H1 (cell line): ENCODE data around the gene NID1. TPM values are rescaled to one million over a fixed set of nuclear protein-coding genes. Genes with fewer than 3 reads are reported as not detected.

ENCODE experiments used
- CTCF ChIA-PET: fragments of 300-600 bp; sonication (Branson Sonifier 250); formaldehyde crosslinking; loops from one replicate; lab custom pipeline; 2021; ENCODE audit not compliant: partially characterized antibody; lab: Charles Lee
- POLR2A ChIA-PET: fragments of 300-600 bp; sonication (Branson Sonifier 250); formaldehyde crosslinking; loops from one replicate; lab custom pipeline; 2021; ENCODE audit warnings: inconsistent platforms; ENCODE audit not compliant: partially characterized antibody; lab: Charles Lee
- DNase-seq, 2 experiments: peaks; one replicate each; pipeline versions ENCODE4 v3.0.0 to v3.0.0-alpha.2; 2010 to 2022; ENCODE audit warnings: low spot score in 2 of 2, low read depth in 1 of 2, mixed read lengths in 1 of 2
- FAIRE-seq: peaks from 2 replicates; lab custom pipeline; 2011; peaks lifted over from hg19 to GRCh38; lab: Jason Lieb, UNC
- H2AFZ ChIP-seq: 2 replicates; pipeline ENCODE4 v1.8.1; 2012; ENCODE audit warnings: low read length, inconsistent platforms
- H2AK5ac ChIP-seq: 2 replicates; pipeline ENCODE4 v1.6.1; 2013; ENCODE audit warnings: low read depth, low read length
- H2BK120ac ChIP-seq: replicated peaks from 2 replicates; pipeline ENCODE3; 2013; ENCODE audit warnings: low read depth, low read length, inconsistent platforms
- H2BK12ac ChIP-seq: 2 replicates; pipeline ENCODE4 v1.6.1; 2013; ENCODE audit warnings: low read depth, low read length
- H2BK15ac ChIP-seq: 2 replicates; pipeline ENCODE4 v1.6.1; 2013; ENCODE audit warnings: low read length
- H2BK20ac ChIP-seq: 2 replicates; pipeline ENCODE4 v1.6.1; 2013; ENCODE audit warnings: low read length
- H2BK5ac ChIP-seq: 2 replicates; pipeline ENCODE4 v1.6.1; 2013; ENCODE audit warnings: low read depth, low read length
- H3K14ac ChIP-seq: 2 replicates; pipeline ENCODE4 v1.6.1; 2013; ENCODE audit warnings: inconsistent platforms; ENCODE audit not compliant: insufficient read length
- H3K18ac ChIP-seq: 2 replicates; pipeline ENCODE4 v1.6.1; 2013; ENCODE audit warnings: low read length; ENCODE audit errors: extremely low read depth
- H3K23ac ChIP-seq: 2 replicates; pipeline ENCODE4 v1.6.1; 2013; ENCODE audit warnings: inconsistent platforms; ENCODE audit not compliant: insufficient read length
- H3K23me2 ChIP-seq: 2 replicates; pipeline ENCODE4 v1.6.1; 2013; ENCODE audit warnings: low read depth, low read length
- H3K27ac ChIP-seq: 2 replicates; pipeline ENCODE4 v1.6.1; 2011; ENCODE audit warnings: low read depth, low read length, inconsistent platforms
- H3K27me3 ChIP-seq, 4 experiments: replicated peaks in 1 of 4; 1 replicate in 1 of 4; 2 replicates in 3 of 4; pipeline versions ENCODE4 v1.6.1 to v1.8.1; 2011 to 2013; ENCODE audit warnings: low read length in 3 of 4, mild to moderate bottlenecking in 3 of 4, inconsistent platforms in 2 of 4, mixed read lengths in 2 of 4, moderate library complexity in 1 of 4; ENCODE audit not compliant: control insufficient read depth in 3 of 4, insufficient read depth in 3 of 4; ENCODE audit errors: extremely low read depth in 1 of 4
- H3K36me3 ChIP-seq, 4 experiments: 2 replicates each; pipeline versions ENCODE4 v1.6.1 to v1.8.1; 2011 to 2013; ENCODE audit warnings: mild to moderate bottlenecking in 4 of 4, low read length in 3 of 4, moderate library complexity in 2 of 4, control low read depth in 1 of 4, inconsistent platforms in 1 of 4; ENCODE audit not compliant: insufficient read depth in 4 of 4, control insufficient read depth in 2 of 4
- H3K4ac ChIP-seq: replicated peaks from 2 replicates; pipeline ENCODE3; 2013; ENCODE audit warnings: low read length, low read depth, mixed read lengths, inconsistent platforms; ENCODE audit not compliant: insufficient read length
- H3K4me1 ChIP-seq, 4 experiments: replicated peaks in 1 of 4; 1 replicate in 1 of 4; 2 replicates in 3 of 4; pipeline versions ENCODE4 v1.6.1 to v1.8.1; 2011 to 2013; ENCODE audit warnings: low read length in 3 of 4, inconsistent platforms in 2 of 4, mixed read lengths in 1 of 4; ENCODE audit not compliant: insufficient read depth in 4 of 4, control insufficient read depth in 3 of 4
- H3K4me2 ChIP-seq, 2 experiments: 2 replicates each; pipeline versions ENCODE4 v1.6.1 to v1.8.1; 2011 to 2013; ENCODE audit warnings: low read depth in 2 of 2, low read length in 2 of 2, control low read depth in 1 of 2, inconsistent platforms in 1 of 2, mild to moderate bottlenecking in 1 of 2; ENCODE audit not compliant: insufficient read depth in 1 of 2
- H3K4me3 ChIP-seq, 4 experiments: fragments of 200-600, 300-600 bp in 1 of 4; sonication (generic), shearing (Covaris generic), sonication (Bioruptor Twin) in 1 of 4; 2 replicates each; pipeline versions ENCODE4 v1.5.1 to v1.8.1; 2011 to 2016; ENCODE audit warnings: low read length in 4 of 4, low read depth in 3 of 4, control low read depth in 2 of 4, inconsistent platforms in 2 of 4, mild to moderate bottlenecking in 2 of 4, mixed read lengths in 1 of 4, moderate library complexity in 1 of 4; ENCODE audit not compliant: insufficient read depth in 2 of 4; ENCODE audit errors: extremely low read depth in 1 of 4
- H3K56ac ChIP-seq: replicated peaks from 2 replicates; pipeline ENCODE3; 2013; ENCODE audit warnings: low read depth, mild to moderate bottlenecking, mixed read lengths, low read length, inconsistent platforms; ENCODE audit not compliant: insufficient read length
- H3K79me1 ChIP-seq: 2 replicates; pipeline ENCODE4 v1.6.1; 2013; ENCODE audit warnings: low read depth, low read length, control low read depth
- H3K79me2 ChIP-seq, 2 experiments: 2 replicates each; pipeline versions ENCODE4 v1.6.1 to v1.8.1; 2012 to 2013; ENCODE audit warnings: low read length in 2 of 2, mild to moderate bottlenecking in 2 of 2, inconsistent platforms in 1 of 2; ENCODE audit not compliant: insufficient read depth in 2 of 2, control insufficient read depth in 1 of 2
- H3K9ac ChIP-seq, 4 experiments: replicated peaks in 1 of 4; 1 replicate in 1 of 4; 2 replicates in 3 of 4; pipeline versions ENCODE4 v1.6.1 to v1.8.1; 2011 to 2013; ENCODE audit warnings: low read depth in 3 of 4, low read length in 3 of 4, control low read depth in 2 of 4, mild to moderate bottlenecking in 2 of 4, moderate library complexity in 2 of 4, inconsistent platforms in 1 of 4; ENCODE audit errors: extremely low read depth in 1 of 4
- H3K9me3 ChIP-seq, 2 experiments: 2 replicates each; pipeline versions ENCODE4 v1.6.1 to v1.8.1; 2012 to 2013; ENCODE audit warnings: mild to moderate bottlenecking in 2 of 2, moderate library complexity in 2 of 2, control low read depth in 1 of 2, inconsistent platforms in 1 of 2, low read depth in 1 of 2, low read length in 1 of 2, mixed read lengths in 1 of 2; ENCODE audit not compliant: insufficient read depth in 2 of 2
- H4K20me1 ChIP-seq, 2 experiments: replicated peaks in 1 of 2; 2 replicates each; pipeline versions ENCODE3 to v1.8.1; 2011 to 2013; ENCODE audit warnings: inconsistent platforms in 2 of 2, low read length in 2 of 2, mild to moderate bottlenecking in 1 of 2; ENCODE audit not compliant: insufficient read depth in 2 of 2, control insufficient read depth in 1 of 2
- H4K5ac ChIP-seq: 2 replicates; pipeline ENCODE4 v1.6.1; 2013; ENCODE audit warnings: low read length, low read depth, mixed read lengths, inconsistent platforms; ENCODE audit not compliant: insufficient read length
- H4K8ac ChIP-seq: 2 replicates; pipeline ENCODE4 v1.8.0; 2013; ENCODE audit warnings: mild to moderate bottlenecking, moderate library complexity, low read length, inconsistent platforms; ENCODE audit not compliant: insufficient read depth; ENCODE audit errors: extremely low read depth
- H4K91ac ChIP-seq: replicated peaks from 2 replicates; pipeline ENCODE3; 2013; ENCODE audit warnings: low read length, mixed read lengths, inconsistent platforms; ENCODE audit not compliant: insufficient read length
- ASH2L ChIP-seq: fragments of 200-600, 300-600 bp; sonication (generic); IDR thresholded peaks from one replicate; pipeline ENCODE4 v1.7.1; 2017; ENCODE audit warnings: low read length
- EGR1 ChIP-seq: IDR thresholded peaks from 2 replicates; pipeline ENCODE4 v1.6.1; 2011; ENCODE audit warnings: low read depth, low read length, borderline replicate concordance
- PHF8 ChIP-seq: fragments of 200-600 bp; sonication (generic); conservative IDR thresholded peaks from 2 replicates; pipeline ENCODE4 v1.7.1; 2012; ENCODE audit warnings: low read depth, mild to moderate bottlenecking, inconsistent platforms, low read length, moderate library complexity
- RBBP5 ChIP-seq: IDR thresholded peaks from 2 replicates; pipeline ENCODE4 v1.7.1; 2012; ENCODE audit warnings: low read depth, mild to moderate bottlenecking, inconsistent platforms, low read length, moderate library complexity, borderline replicate concordance
- RNF2 ChIP-seq: fragments of 200-900, 300-1000 bp; sonication (generic); IDR thresholded peaks from 2 replicates; pipeline ENCODE4 v1.7.1; 2016; ENCODE audit warnings: borderline replicate concordance, low read depth, mild to moderate bottlenecking, antibody characterized with exemption, low read length; ENCODE audit not compliant: poor library complexity, severe bottlenecking; ENCODE audit errors: missing control alignments
- SIRT6 ChIP-seq: IDR thresholded peaks from one replicate; pipeline ENCODE4 v1.7.1; 2012; ENCODE audit warnings: low read length, inconsistent platforms
- TEAD4 ChIP-seq: IDR thresholded peaks from 2 replicates; pipeline ENCODE4 v1.6.1; 2012; ENCODE audit warnings: low read depth, low read length, inconsistent platforms, mixed read lengths
- ZNF274 ChIP-seq: IDR thresholded peaks from 2 replicates; pipeline ENCODE4 v1.7.0; 2012; ENCODE audit warnings: low read length, borderline replicate concordance; ENCODE audit errors: extremely low read depth
- WGBS, 2 experiments: shearing (Covaris generic) in 1 of 2; methylation state at CpG; one replicate each; pipeline versions ENCODE4 v1.1.6 to v1.1.7; 2013 to 2015; ENCODE audit warnings: low lambda C conversion rate in 2 of 2, mixed read lengths in 2 of 2, inconsistent platforms in 1 of 2, low coverage in 1 of 2, missing lambda C conversion rate in 1 of 2; ENCODE audit not compliant: insufficient replicate concordance in 2 of 2, insufficient coverage in 1 of 2, insufficient read length in 1 of 2; ENCODE audit errors: extremely low coverage in 1 of 2, missing lambda C conversion rate in 1 of 2; 5-methylcytosine and 5-hydroxymethylcytosine counted together
- polyA plus RNA-seq, 7 experiments: library from polyadenylated mRNA; depleted of rRNA in 3 of 7; stranded (reverse) in 5 of 7; unstranded in 2 of 7; fragments of >200 nt in 5 of 7; fragments of 200-250 nt in 2 of 7; gene quantifications; 1 replicate in 5 of 7; 2 replicates in 1 of 7; 4 replicates in 1 of 7; pipeline versions ENCODE4 v1.2.1 to v1.2.3, GENCODE V29; 2011 to 2013; ENCODE audit warnings: missing spikeins in 2 of 7, mixed read lengths in 2 of 7
- total RNA-seq: library from RNA; stranded (reverse); fragmentation: NEBNext Ultra II Directional; extraction: Animal tissue kit (Norgen Biotek cat#: 25700); gene quantifications from 2 replicates; pipeline ENCODE4 v1.2.1, GENCODE V29; 2021

NID1 gene
- total and polyA plus RNA-seq, 2 of the 8 experiments (the other 6 are each of a cell fraction or from before 2014, with no cell fraction given), result 20.9 to 25.4 TPM

DNA sequence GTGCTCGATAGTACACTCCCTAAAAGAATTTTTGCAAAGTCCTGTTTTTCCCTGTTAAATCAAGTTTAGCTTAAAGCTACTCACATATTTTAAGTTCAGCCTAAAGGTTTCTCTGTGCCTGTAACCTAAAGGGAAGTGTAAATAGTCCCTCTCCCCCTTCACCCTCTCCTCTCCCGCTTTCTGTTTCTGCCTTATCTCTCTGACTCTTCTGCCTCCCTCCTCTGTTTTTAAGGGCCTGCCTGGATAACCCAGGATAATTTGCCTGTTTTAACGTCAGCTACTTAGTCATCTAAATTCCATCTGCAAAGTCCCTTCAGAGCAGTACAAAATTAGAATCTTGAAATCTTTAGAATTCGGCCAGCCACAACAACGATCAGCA, 92.6 kb downstream of the NID1 start:
- DNase-seq (no peak), FAIRE-seq (peak; percentile 50)
- no peak for TF ChIP-seq RBBP5
- no peak for TF ChIP-seq TEAD4
- peak; percentile 41 for TF ChIP-seq ASH2L
- no peak for TF ChIP-seq RNF2
- TF ChIP-seq SIRT6, result no peak
- TF ChIP-seq PHF8, result 0 out of 2 replicates have a peak, but pooled peaks have one; percentile 32
- no peak for TF ChIP-seq ZNF274
- TF ChIP-seq EGR1, result no peak
- Histone ChIP-seq H4K5ac (no peak overlapping the region), H2BK12ac (no peak overlapping the region; the same call in 1 of the 2 replicates), H3K9me3 (peaks cover 7 to 10% of the 10 kb centered on the region in 2 experiments), H3K9ac (peak overlapping the region in 2 of 4 experiments; percentile 56 to 60; a peak in 4 of 7 replicates), H3K56ac (no peak overlapping the region), H4K20me1 (no peaks in the 10 kb centered on the region), H3K79me1 (no peaks in the 10 kb centered on the region), H3K23me2 (no peaks in the 10 kb centered on the region), H3K4me1 (0 out of 7 replicates have a peak, but pooled peaks cover 0 to 3% (median 0%) of the 10 kb centered on the region in 4 experiments), H2BK5ac (no peak overlapping the region), H3K27ac (no peak overlapping the region), H3K4ac (no peak overlapping the region), H2AFZ (peak overlapping the region; percentile 97), H3K4me2 (peak overlapping the region; percentile 29 to 92), H4K91ac (no peak overlapping the region), H2AK5ac (no peak overlapping the region), H2BK20ac (no peak overlapping the region; the same call in 1 of the 2 replicates), H2BK120ac (no peak overlapping the region), H4K8ac (no peak overlapping the region), H3K18ac (no peak overlapping the region), H3K27me3 (no peaks in the 10 kb centered on the region), H3K36me3 (peaks cover 0 to 8% (median 3%) of the 10 kb centered on the region in 4 experiments; a peak in 5 of 8 replicates), H2BK15ac (no peak overlapping the region), H3K23ac (no peak overlapping the region), H3K4me3 (peak overlapping the region; percentile 32 to 60 (median 46); a peak in 6 of 8 replicates), H3K79me2 (no peaks in the 10 kb centered on the region), H3K14ac (no peak overlapping the region)
- ChIA-PET POLR2A (interaction anchor here (0.8 to 1.8 kb wide), 6 partner anchors 9 to 108 kb away, joined by 3 to 8 read pairs (median 3); partner anchors contain the start of gene NID1), CTCF (interaction anchor here (0.6 to 5.0 kb wide), 56 partner anchors 7 to 556 kb away, joined by 3 to 53 read pairs (median 4); partner anchors contain the start of gene LYST)
- WGBS, 2 experiments, result 55% methylated on average over 5 of the region's 5 CpGs; no CpG with 5 or more reads in 1 of the 2 experiments
